ENCODE data around the gene RAPGEF4.

Gene RAPGEF4

GRCh38 chr2:172955587-172955986, 219.9 kb downstream of the RAPGEF4 start:
- no peak for TF ChIP-seq TAF1 (IDR thresholded peaks at IDR 0.05; ENCODE audit: borderline replicate concordance, insufficient read depth, low read length)
- TF ChIP-seq, protein P1, sequence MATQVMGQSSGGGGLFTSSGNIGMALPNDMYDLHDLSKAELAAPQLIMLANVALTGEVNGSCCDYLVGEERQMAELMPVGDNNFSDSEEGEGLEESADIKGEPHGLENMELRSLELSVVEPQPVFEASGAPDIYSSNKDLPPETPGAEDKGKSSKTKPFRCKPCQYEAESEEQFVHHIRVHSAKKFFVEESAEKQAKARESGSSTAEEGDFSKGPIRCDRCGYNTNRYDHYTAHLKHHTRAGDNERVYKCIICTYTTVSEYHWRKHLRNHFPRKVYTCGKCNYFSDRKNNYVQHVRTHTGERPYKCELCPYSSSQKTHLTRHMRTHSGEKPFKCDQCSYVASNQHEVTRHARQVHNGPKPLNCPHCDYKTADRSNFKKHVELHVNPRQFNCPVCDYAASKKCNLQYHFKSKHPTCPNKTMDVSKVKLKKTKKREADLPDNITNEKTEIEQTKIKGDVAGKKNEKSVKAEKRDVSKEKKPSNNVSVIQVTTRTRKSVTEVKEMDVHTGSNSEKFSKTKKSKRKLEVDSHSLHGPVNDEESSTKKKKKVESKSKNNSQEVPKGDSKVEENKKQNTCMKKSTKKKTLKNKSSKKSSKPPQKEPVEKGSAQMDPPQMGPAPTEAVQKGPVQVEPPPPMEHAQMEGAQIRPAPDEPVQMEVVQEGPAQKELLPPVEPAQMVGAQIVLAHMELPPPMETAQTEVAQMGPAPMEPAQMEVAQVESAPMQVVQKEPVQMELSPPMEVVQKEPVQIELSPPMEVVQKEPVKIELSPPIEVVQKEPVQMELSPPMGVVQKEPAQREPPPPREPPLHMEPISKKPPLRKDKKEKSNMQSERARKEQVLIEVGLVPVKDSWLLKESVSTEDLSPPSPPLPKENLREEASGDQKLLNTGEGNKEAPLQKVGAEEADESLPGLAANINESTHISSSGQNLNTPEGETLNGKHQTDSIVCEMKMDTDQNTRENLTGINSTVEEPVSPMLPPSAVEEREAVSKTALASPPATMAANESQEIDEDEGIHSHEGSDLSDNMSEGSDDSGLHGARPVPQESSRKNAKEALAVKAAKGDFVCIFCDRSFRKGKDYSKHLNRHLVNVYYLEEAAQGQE (IDR thresholded peaks at IDR 0.05; ENCODE audit: insufficient read depth in 1 of 2, low read depth in 2 of 2, low read length in 2 of 2), result no peak
- TF ChIP-seq SIN3A (IDR thresholded peaks at IDR 0.05; ENCODE audit: borderline replicate concordance, insufficient read depth, low read length), result no peak
- TF ChIP-seq FOXP2 (optimal IDR thresholded peaks at IDR 0.05; ENCODE audit: borderline replicate concordance, extremely low read depth, extremely low read length, insufficient read depth), result no peak
- no peak for TF ChIP-seq POLR2AphosphoS5 (IDR thresholded peaks at IDR 0.05; ENCODE audit: low read depth, low read length)

DNA sequence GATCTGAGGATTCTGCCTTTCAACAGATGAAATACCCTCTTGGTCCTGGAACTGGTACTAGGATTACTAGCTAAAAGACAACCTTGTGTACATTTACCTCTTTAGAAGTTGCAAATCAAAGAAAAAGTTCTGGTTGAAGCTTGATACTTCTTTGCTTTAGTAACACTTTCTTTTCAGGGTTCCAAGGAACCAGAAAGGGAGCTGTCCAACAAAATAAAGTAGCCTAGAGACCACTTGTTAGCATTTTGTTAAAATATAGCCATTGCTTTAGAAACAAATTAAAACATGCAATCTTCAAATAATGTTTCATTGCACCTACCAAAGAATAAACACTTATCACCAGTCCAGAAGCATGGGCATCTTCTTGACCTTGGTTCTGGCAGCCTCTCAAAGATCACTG, 222.1 kb downstream of the RAPGEF4 start:
- no peak for TF ChIP-seq FOXP2 (optimal IDR thresholded peaks at IDR 0.05; ENCODE audit: borderline replicate concordance, extremely low read depth, extremely low read length, insufficient read depth)
- TF ChIP-seq TAF1 (IDR thresholded peaks at IDR 0.05; ENCODE audit: borderline replicate concordance, insufficient read depth, low read length), result no peak
- TF ChIP-seq, protein P1 (IDR thresholded peaks at IDR 0.05; ENCODE audit: insufficient read depth in 1 of 2, low read depth in 2 of 2, low read length in 2 of 2), result peak; percentile 18 to 34; a peak in 1 of 4 replicates

DNA sequence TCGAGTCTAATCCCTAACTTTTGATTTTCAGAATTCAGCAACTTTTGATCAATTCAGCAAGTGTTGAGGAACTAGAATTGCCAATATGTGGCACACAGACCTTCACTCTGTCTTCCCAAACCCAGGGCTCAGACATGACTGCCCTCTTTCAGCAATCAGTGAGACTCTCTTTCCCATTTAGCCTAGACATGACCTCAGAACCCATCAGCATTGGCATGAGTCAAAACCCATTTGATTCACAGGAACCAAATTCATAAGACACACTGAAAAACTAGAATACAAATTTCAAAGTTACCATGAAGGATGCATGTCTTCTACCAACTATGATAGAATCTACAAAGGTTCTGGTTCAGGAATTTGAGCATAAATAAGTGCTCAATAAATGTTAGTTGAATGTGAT, 226.4 kb downstream of the RAPGEF4 start:
- TF ChIP-seq TAF1 (IDR thresholded peaks at IDR 0.05; ENCODE audit: borderline replicate concordance, insufficient read depth, low read length) (no peak), POLR2AphosphoS5 (IDR thresholded peaks at IDR 0.05; ENCODE audit: low read depth, low read length) (no peak), SIN3A (IDR thresholded peaks at IDR 0.05; ENCODE audit: borderline replicate concordance, insufficient read depth, low read length) (no peak), FOXP2 (optimal IDR thresholded peaks at IDR 0.05; ENCODE audit: borderline replicate concordance, extremely low read depth, extremely low read length, insufficient read depth) (no peak)
- TF ChIP-seq, protein P1 (IDR thresholded peaks at IDR 0.05; ENCODE audit: insufficient read depth in 1 of 2, low read depth in 2 of 2, low read length in 2 of 2), result no peak

DNA sequence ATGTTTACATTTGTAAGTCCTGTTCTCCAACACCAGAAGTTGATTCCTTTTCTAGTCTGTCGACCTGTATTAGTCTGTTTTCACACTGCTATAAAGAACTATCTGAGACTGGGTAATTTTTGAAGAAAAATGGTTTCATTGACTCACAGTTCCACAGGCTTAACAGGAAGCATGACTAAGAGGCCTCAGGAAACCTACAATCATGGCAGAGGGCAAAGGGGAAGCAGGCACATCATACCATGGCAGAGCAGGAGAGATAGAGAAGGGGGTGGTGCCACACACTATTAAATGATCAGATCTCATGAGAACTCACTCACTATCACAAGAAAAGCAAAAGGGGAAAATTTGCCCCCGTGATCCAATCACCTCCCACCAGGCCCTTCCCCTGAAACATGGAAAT, 227.2 kb downstream of the RAPGEF4 start:
- no peak for TF ChIP-seq SIN3A (IDR thresholded peaks at IDR 0.05; ENCODE audit: borderline replicate concordance, insufficient read depth, low read length)
- TF ChIP-seq, protein P1 (IDR thresholded peaks at IDR 0.05; ENCODE audit: insufficient read depth in 1 of 2, low read depth in 2 of 2, low read length in 2 of 2), result no peak
- no peak for TF ChIP-seq FOXP2 (optimal IDR thresholded peaks at IDR 0.05; ENCODE audit: borderline replicate concordance, extremely low read depth, extremely low read length, insufficient read depth)
- TF ChIP-seq TAF1 (IDR thresholded peaks at IDR 0.05; ENCODE audit: borderline replicate concordance, insufficient read depth, low read length), result no peak
- TF ChIP-seq POLR2AphosphoS5 (IDR thresholded peaks at IDR 0.05; ENCODE audit: low read depth, low read length), result no peak

DNA sequence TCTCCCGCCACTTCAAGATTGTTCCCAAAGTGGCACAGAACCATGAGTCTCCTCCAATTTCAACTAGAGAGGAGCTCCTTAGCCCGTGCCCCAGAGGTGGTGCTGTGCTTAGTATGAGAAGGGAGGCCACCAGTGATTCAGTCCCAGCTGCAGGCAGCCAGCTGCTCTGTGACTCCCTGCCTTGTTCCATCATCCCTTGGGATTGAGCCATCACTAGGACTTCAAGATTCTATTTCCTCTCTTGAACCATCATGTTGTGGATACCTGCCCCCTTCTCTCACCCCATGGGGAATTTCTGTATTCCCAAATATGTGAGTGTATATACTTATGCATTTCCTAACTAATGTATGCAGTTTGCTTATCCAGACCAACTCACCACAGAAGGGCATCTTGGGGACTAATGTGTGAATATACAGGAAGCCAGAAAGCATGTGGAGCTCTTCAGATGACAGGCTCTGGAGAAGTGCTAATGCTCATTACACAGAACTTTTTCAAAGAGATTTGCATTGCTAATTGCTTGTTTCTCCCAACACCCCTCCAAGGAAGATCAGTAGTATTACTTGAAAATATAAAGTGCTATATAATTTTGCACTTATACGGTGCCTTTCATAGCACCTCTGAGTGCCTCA, 229.0 kb downstream of the RAPGEF4 start:
- TF ChIP-seq FOXP2 (optimal IDR thresholded peaks at IDR 0.05; ENCODE audit: borderline replicate concordance, extremely low read depth, extremely low read length, insufficient read depth), result no peak
- no peak for TF ChIP-seq TAF1 (IDR thresholded peaks at IDR 0.05; ENCODE audit: borderline replicate concordance, insufficient read depth, low read length)
- TF ChIP-seq SIN3A (IDR thresholded peaks at IDR 0.05; ENCODE audit: borderline replicate concordance, insufficient read depth, low read length), result no peak
- TF ChIP-seq POLR2AphosphoS5 (IDR thresholded peaks at IDR 0.05; ENCODE audit: low read depth, low read length), result no peak
- TF ChIP-seq, protein P1 (IDR thresholded peaks at IDR 0.05; ENCODE audit: insufficient read depth in 1 of 2, low read depth in 2 of 2, low read length in 2 of 2), result no peak
